H1 (cell line): Measurements from ENCODE around the gene MAGI2. TPM values are rescaled to one million over a fixed set of nuclear protein-coding genes. Genes with fewer than 3 reads are reported as not detected.

Source experiments
- CHD1 ChIP-seq: IDR thresholded peaks from 2 replicates; pipeline ENCODE4 v1.6.1; 2012; ENCODE audit warnings: low read depth, low read length, improper control_type of control experiment
- GABPA ChIP-seq: IDR thresholded peaks from 2 replicates; pipeline ENCODE4 v1.6.1; 2011; ENCODE audit warnings: mild to moderate bottlenecking, low read length, moderate library complexity, borderline replicate concordance; ENCODE audit not compliant: insufficient read depth
- JUND ChIP-seq: IDR thresholded peaks from 2 replicates; pipeline ENCODE4 v1.6.1; 2011; ENCODE audit warnings: mild to moderate bottlenecking, improper control_type of control experiment, low read length
- RAD21 ChIP-seq, 2 experiments: IDR thresholded peaks in 1 of 2; conservative IDR thresholded peaks in 1 of 2; 2 replicates each; pipeline ENCODE4 v1.6.1; 2011; ENCODE audit warnings: low read depth in 2 of 2, low read length in 2 of 2, improper control_type of control experiment in 1 of 2, inconsistent platforms in 1 of 2, mild to moderate bottlenecking in 1 of 2, moderate library complexity in 1 of 2
- SIN3A ChIP-seq, 2 experiments: IDR thresholded peaks in 1 of 2; conservative IDR thresholded peaks in 1 of 2; 2 replicates each; pipeline ENCODE4 v1.6.1; 2011 to 2012; ENCODE audit warnings: low read length in 2 of 2, improper control_type of control experiment in 1 of 2, low read depth in 1 of 2, mild to moderate bottlenecking in 1 of 2
- polyA plus RNA-seq, 7 experiments: library from polyadenylated mRNA; depleted of rRNA in 3 of 7; stranded (reverse) in 5 of 7; unstranded in 2 of 7; fragments of >200 nt in 5 of 7; fragments of 200-250 nt in 2 of 7; gene quantifications; 1 replicate in 5 of 7; 2 replicates in 1 of 7; 4 replicates in 1 of 7; pipeline versions ENCODE4 v1.2.1 to v1.2.3, GENCODE V29; 2011 to 2013; ENCODE audit warnings: missing spikeins in 2 of 7, mixed read lengths in 2 of 7
- total RNA-seq: library from RNA; stranded (reverse); fragmentation: NEBNext Ultra II Directional; extraction: Animal tissue kit (Norgen Biotek cat#: 25700); gene quantifications from 2 replicates; pipeline ENCODE4 v1.2.1, GENCODE V29; 2021
- TF ChIP-seq, protein P1 (sequence below): fragments of 300-600 bp; sonication (generic); IDR thresholded peaks from 2 replicates; pipeline ENCODE4 v1.7.1; 2012; ENCODE audit warnings: low read length, moderate library complexity, mild to moderate bottlenecking, inconsistent platforms; ENCODE audit not compliant: insufficient replicate concordance

The MAGI2 gene
- total and polyA plus RNA-seq, 2 of the 8 experiments (the other 6 are each of a cell fraction or from before 2014, with no cell fraction given), result 6.0 to 27.3 TPM

GRCh38 chr7:78326189-78326588 is 1127.3 kb downstream of the MAGI2 start (continued):
- TF ChIP-seq, protein P1, sequence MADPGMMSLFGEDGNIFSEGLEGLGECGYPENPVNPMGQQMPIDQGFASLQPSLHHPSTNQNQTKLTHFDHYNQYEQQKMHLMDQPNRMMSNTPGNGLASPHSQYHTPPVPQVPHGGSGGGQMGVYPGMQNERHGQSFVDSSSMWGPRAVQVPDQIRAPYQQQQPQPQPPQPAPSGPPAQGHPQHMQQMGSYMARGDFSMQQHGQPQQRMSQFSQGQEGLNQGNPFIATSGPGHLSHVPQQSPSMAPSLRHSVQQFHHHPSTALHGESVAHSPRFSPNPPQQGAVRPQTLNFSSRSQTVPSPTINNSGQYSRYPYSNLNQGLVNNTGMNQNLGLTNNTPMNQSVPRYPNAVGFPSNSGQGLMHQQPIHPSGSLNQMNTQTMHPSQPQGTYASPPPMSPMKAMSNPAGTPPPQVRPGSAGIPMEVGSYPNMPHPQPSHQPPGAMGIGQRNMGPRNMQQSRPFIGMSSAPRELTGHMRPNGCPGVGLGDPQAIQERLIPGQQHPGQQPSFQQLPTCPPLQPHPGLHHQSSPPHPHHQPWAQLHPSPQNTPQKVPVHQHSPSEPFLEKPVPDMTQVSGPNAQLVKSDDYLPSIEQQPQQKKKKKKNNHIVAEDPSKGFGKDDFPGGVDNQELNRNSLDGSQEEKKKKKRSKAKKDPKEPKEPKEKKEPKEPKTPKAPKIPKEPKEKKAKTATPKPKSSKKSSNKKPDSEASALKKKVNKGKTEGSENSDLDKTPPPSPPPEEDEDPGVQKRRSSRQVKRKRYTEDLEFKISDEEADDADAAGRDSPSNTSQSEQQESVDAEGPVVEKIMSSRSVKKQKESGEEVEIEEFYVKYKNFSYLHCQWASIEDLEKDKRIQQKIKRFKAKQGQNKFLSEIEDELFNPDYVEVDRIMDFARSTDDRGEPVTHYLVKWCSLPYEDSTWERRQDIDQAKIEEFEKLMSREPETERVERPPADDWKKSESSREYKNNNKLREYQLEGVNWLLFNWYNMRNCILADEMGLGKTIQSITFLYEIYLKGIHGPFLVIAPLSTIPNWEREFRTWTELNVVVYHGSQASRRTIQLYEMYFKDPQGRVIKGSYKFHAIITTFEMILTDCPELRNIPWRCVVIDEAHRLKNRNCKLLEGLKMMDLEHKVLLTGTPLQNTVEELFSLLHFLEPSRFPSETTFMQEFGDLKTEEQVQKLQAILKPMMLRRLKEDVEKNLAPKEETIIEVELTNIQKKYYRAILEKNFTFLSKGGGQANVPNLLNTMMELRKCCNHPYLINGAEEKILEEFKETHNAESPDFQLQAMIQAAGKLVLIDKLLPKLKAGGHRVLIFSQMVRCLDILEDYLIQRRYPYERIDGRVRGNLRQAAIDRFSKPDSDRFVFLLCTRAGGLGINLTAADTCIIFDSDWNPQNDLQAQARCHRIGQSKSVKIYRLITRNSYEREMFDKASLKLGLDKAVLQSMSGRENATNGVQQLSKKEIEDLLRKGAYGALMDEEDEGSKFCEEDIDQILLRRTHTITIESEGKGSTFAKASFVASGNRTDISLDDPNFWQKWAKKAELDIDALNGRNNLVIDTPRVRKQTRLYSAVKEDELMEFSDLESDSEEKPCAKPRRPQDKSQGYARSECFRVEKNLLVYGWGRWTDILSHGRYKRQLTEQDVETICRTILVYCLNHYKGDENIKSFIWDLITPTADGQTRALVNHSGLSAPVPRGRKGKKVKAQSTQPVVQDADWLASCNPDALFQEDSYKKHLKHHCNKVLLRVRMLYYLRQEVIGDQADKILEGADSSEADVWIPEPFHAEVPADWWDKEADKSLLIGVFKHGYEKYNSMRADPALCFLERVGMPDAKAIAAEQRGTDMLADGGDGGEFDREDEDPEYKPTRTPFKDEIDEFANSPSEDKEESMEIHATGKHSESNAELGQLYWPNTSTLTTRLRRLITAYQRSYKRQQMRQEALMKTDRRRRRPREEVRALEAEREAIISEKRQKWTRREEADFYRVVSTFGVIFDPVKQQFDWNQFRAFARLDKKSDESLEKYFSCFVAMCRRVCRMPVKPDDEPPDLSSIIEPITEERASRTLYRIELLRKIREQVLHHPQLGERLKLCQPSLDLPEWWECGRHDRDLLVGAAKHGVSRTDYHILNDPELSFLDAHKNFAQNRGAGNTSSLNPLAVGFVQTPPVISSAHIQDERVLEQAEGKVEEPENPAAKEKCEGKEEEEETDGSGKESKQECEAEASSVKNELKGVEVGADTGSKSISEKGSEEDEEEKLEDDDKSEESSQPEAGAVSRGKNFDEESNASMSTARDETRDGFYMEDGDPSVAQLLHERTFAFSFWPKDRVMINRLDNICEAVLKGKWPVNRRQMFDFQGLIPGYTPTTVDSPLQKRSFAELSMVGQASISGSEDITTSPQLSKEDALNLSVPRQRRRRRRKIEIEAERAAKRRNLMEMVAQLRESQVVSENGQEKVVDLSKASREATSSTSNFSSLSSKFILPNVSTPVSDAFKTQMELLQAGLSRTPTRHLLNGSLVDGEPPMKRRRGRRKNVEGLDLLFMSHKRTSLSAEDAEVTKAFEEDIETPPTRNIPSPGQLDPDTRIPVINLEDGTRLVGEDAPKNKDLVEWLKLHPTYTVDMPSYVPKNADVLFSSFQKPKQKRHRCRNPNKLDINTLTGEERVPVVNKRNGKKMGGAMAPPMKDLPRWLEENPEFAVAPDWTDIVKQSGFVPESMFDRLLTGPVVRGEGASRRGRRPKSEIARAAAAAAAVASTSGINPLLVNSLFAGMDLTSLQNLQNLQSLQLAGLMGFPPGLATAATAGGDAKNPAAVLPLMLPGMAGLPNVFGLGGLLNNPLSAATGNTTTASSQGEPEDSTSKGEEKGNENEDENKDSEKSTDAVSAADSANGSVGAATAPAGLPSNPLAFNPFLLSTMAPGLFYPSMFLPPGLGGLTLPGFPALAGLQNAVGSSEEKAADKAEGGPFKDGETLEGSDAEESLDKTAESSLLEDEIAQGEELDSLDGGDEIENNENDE, result no peak
- TF ChIP-seq GABPA (no peak), JUND (no peak), CHD1 (no peak), SIN3A (conservative IDR thresholded peaks at IDR 0.05 in 1 of 2, IDR thresholded peaks at IDR 0.05 in 1 of 2; ENCODE audit: low read depth in 1 of 2, low read length in 2 of 2) (no peak), RAD21 (IDR thresholded peaks at IDR 0.05 in 1 of 2, conservative IDR thresholded peaks at IDR 0.05 in 1 of 2; ENCODE audit: low read depth in 2 of 2, low read length in 2 of 2) (no peak)
